Dedifferentiated amniotic fluid mesenchymal stem cell (primary cell): Measurements from ENCODE around the gene LRRC10.
"Not testable (repeated sequence)": the region's sequence is repeated elsewhere in the genome, so short reads cannot be mapped to it uniquely, and the experiment has no call there.

Experiments
- DNase-seq: peaks from one replicate; pipeline ENCODE4 v3.0.0-alpha.2; 2016; ENCODE audit errors: extremely low spot score

The LRRC10 gene

GRCh38 chr12:69619050-69619449 is 8.3 kb upstream of the LRRC10 start:
- DNase-seq: no peak

- no peak for DNase-seq
Measured at GRCh38 chr12:69616025-69616424, 5.3 kb upstream of the LRRC10 start.

GRCh38 chr12:69613351-69613750 is 2.6 kb upstream of the LRRC10 start:
- no peak for DNase-seq

- no peak for DNase-seq
Measured at GRCh38 chr12:69610126-69610525, 581 bp downstream of the LRRC10 start.

- no peak for DNase-seq
Measured at GRCh38 chr12:69608114-69608513, 2.6 kb downstream of the LRRC10 start.

- DNase-seq: not testable (repeated sequence)
Measured at GRCh38 chr12:69604275-69604674, 6.4 kb downstream of the LRRC10 start.

GRCh38 chr12:69603556-69603955 is 7.2 kb downstream of the LRRC10 start:
- DNase-seq: not testable (repeated sequence)

- no peak for DNase-seq
Measured at GRCh38 chr12:69602954-69603353, 7.8 kb downstream of the LRRC10 start.

- no peak for DNase-seq
Measured at GRCh38 chr12:69601962-69602685, 8.6 kb downstream of the LRRC10 start.

- no peak for DNase-seq
Measured at GRCh38 chr12:69600804-69601203, 9.9 kb downstream of the LRRC10 start.

- no peak for DNase-seq
Measured at GRCh38 chr12:69598174-69598753, 12.4 kb downstream of the LRRC10 start.

- no peak for DNase-seq
Measured at GRCh38 chr12:69595689-69596088, 15.0 kb downstream of the LRRC10 start.

- no peak for DNase-seq
Measured at GRCh38 chr12:69589082-69589481, 21.6 kb downstream of the LRRC10 start.

GRCh38 chr12:69588527-69588926 is 22.2 kb downstream of the LRRC10 start:
- DNase-seq: no peak

- DNase-seq: peak; percentile 95
Measured at GRCh38 chr12:69585189-69586062, 25.3 kb downstream of the LRRC10 start, which contains the start of gene CCT2. Gene CCT2, plus strand, starts transcription at chr12:69585459. Its CDS starts 63 bp downstream, at chr12:69585522.

GRCh38 chr12:69583203-69583602 is 27.5 kb downstream of the LRRC10 start:
- DNase-seq: no peak

- DNase-seq: no peak
Measured at GRCh38 chr12:69580074-69580473, 30.6 kb downstream of the LRRC10 start.

GRCh38 chr12:69579029-69579428 is 31.7 kb downstream of the LRRC10 start:
- DNase-seq: no peak

GRCh38 chr12:69578283-69578682 is 32.4 kb downstream of the LRRC10 start:
- DNase-seq: no peak

GRCh38 chr12:69575346-69575745 is 35.4 kb downstream of the LRRC10 start:
- DNase-seq: no peak

- DNase-seq: peak; percentile 65
Measured at GRCh38 chr12:69570545-69571399, 39.9 kb downstream of the LRRC10 start.
